SK-N-SH treated with all-trans-retinoic acid at 6 μM for 48 hours (cell line): Measurements from ENCODE around the gene PLEKHO1.

ENCODE experiments used
- ATAC-seq: fragments of 200-7000 bp; cut with Tn5 transposase; 3 replicates; pipeline ENCODE4 v1.9.1; 2020; ENCODE audit warnings: mild to moderate bottlenecking, moderate library complexity
- BACH2 ChIP-seq: fragments of 250-450 bp; sonication (Bioruptor Pico); IDR thresholded peaks from 2 replicates; pipeline ENCODE4 v1.9.0; 2021; ENCODE audit warnings: mild to moderate bottlenecking, borderline replicate concordance
- CSDC2 ChIP-seq: fragments of 250-450 bp; sonication (Bioruptor Pico); IDR thresholded peaks from 2 replicates; pipeline ENCODE4 v1.5.0; 2020; ENCODE audit warnings: mild to moderate bottlenecking, moderate library complexity
- ESRRG ChIP-seq: fragments of 250-450 bp; sonication (Bioruptor Pico); IDR thresholded peaks from 2 replicates; pipeline ENCODE4 v1.6.1; 2021; ENCODE audit warnings: mild to moderate bottlenecking
- GLIS3 ChIP-seq: fragments of 250-450 bp; sonication (Bioruptor Pico); IDR thresholded peaks from 2 replicates; pipeline ENCODE4 v1.5.0; 2020; ENCODE audit warnings: mild to moderate bottlenecking, moderate library complexity
- ISL1 ChIP-seq: fragments of 250-450 bp; sonication (Bioruptor Pico); IDR thresholded peaks from 2 replicates; pipeline ENCODE4 v2.1.2; 2022; ENCODE audit warnings: mild to moderate bottlenecking, moderate library complexity
- OSR1 ChIP-seq: fragments of 250-450 bp; sonication (Bioruptor Pico); IDR thresholded peaks from 2 replicates; pipeline ENCODE4 v1.8.0; 2022; ENCODE audit warnings: moderate library complexity, mild to moderate bottlenecking, inconsistent platforms
- RARB ChIP-seq: fragments of 250-450 bp; sonication (Bioruptor Pico); IDR thresholded peaks from 2 replicates; pipeline ENCODE4 v1.8.0; 2021; ENCODE audit warnings: mild to moderate bottlenecking, moderate library complexity
- SNAI2 ChIP-seq: fragments of 250-450 bp; sonication (Bioruptor Pico); IDR thresholded peaks from 2 replicates; pipeline ENCODE4 v1.5.0; 2020; ENCODE audit warnings: mild to moderate bottlenecking, moderate library complexity
- TCF4 ChIP-seq: fragments of 250-450 bp; sonication (Bioruptor Pico); IDR thresholded peaks from 2 replicates; pipeline ENCODE4 v1.8.0; 2021; ENCODE audit warnings: mild to moderate bottlenecking, moderate library complexity, borderline replicate concordance
- TOX ChIP-seq: fragments of 250-450 bp; sonication (Bioruptor Pico); IDR thresholded peaks from 2 replicates; pipeline ENCODE4 v1.8.0; 2021; ENCODE audit warnings: mild to moderate bottlenecking, moderate library complexity, borderline replicate concordance
- ZC3H10 ChIP-seq: fragments of 250-450 bp; sonication (Bioruptor Pico); IDR thresholded peaks from 2 replicates; pipeline ENCODE4 v1.5.1; 2021; ENCODE audit warnings: mild to moderate bottlenecking, moderate library complexity
- ZFP3 ChIP-seq: fragments of 250-450 bp; sonication (Bioruptor Pico); IDR thresholded peaks from 2 replicates; pipeline ENCODE4 v1.5.0; 2020; ENCODE audit warnings: mild to moderate bottlenecking, moderate library complexity
- ZNF565 ChIP-seq: fragments of 450-650 bp; formaldehyde crosslinking; conservative IDR thresholded peaks from 2 replicates; pipeline ENCODE4 v1.5.0; 2020; ENCODE audit warnings: low read depth, mild to moderate bottlenecking, moderate library complexity
- ZNF70 ChIP-seq: fragments of 450-650 bp; formaldehyde crosslinking; IDR thresholded peaks from 2 replicates; pipeline ENCODE4 v1.5.0; 2020; ENCODE audit warnings: mild to moderate bottlenecking, moderate library complexity
- ZNF8 ChIP-seq: fragments of 450-650 bp; formaldehyde crosslinking; IDR thresholded peaks from 2 replicates; pipeline ENCODE4 v1.5.0; 2020; ENCODE audit warnings: mild to moderate bottlenecking, moderate library complexity
- TF ChIP-seq, protein P1 (sequence below): fragments of 250-450 bp; sonication (Bioruptor Pico); IDR thresholded peaks from 2 replicates; pipeline ENCODE4 v1.5.1; 2020; ENCODE audit warnings: low read depth, mild to moderate bottlenecking, moderate library complexity
- TF ChIP-seq, protein P2 (sequence below): fragments of 250-450 bp; sonication (Bioruptor Pico); IDR thresholded peaks from 2 replicates; pipeline ENCODE4 v1.8.0; 2020; ENCODE audit warnings: mild to moderate bottlenecking, moderate library complexity, borderline replicate concordance
- TF ChIP-seq, protein P3 (sequence below): fragments of 250-450 bp; sonication (Bioruptor Pico); IDR thresholded peaks from 2 replicates; pipeline ENCODE4 v1.5.1; 2021; ENCODE audit warnings: mild to moderate bottlenecking, moderate library complexity
- TF ChIP-seq, protein P4 (sequence below): fragments of 250-450 bp; sonication (Bioruptor Pico); IDR thresholded peaks from 2 replicates; pipeline ENCODE4 v1.5.0; 2020; ENCODE audit warnings: mild to moderate bottlenecking, moderate library complexity

The PLEKHO1 gene

DNA sequence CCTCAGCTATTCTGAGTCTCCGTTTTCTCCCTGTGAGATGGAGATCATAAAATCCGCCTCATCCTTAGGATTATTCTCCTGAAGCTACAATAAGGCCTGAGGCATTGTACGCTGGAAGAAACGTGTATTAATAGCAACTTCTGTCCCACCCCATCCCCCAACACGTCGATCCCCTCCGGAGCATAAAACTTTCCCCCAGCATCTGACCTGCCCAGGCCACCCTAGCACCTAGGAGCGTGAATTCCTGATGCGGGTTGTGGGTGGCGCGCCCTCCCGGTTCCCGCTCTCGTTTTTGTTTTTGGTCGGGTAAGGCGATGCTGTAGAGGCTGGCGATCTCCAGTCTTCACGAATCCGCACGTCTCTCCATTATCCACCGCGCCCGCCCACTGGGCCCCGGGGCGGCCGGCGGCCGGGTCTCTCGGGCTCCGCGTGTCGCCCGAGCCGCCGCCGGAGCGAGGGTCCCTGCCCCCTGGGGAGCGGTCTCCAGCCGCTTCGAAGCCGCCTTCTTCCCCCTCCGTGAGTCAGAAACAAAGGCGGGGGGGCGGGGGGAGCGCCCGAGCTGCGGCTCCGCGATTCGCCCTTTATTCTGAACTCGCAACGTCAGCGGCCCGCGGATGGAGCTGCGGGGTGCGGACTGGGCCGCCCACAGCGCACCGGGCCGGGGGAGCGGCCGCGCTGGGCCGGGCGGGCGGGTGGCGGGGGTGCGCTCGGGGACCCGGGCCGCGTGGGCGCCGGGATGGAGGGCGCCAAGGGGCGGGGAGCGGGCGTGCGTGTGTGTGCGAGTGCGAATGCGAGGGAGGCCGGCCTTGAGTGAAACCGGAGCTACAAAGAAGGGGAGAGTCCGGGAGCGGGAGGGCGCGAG, at the start of gene PLEKHO1:
PLEKHO1 (plus strand) TSS at position 646 of the 862 bp plus-strand sequence. CDS start 342 bp downstream, outside the sequence.
- ATAC-seq: peak; percentile 63

GRCh38 chr1:150102986-150103385, 46.7 kb upstream of the PLEKHO1 start:
- no peak; the same call in 2 of the 3 replicates for ATAC-seq
- TF ChIP-seq, protein P1, sequence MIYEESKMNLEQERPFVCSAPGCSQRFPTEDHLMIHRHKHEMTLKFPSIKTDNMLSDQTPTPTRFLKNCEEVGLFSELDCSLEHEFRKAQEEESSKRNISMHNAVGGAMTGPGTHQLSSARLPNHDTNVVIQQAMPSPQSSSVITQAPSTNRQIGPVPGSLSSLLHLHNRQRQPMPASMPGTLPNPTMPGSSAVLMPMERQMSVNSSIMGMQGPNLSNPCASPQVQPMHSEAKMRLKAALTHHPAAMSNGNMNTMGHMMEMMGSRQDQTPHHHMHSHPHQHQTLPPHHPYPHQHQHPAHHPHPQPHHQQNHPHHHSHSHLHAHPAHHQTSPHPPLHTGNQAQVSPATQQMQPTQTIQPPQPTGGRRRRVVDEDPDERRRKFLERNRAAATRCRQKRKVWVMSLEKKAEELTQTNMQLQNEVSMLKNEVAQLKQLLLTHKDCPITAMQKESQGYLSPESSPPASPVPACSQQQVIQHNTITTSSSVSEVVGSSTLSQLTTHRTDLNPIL (CRISPR knock-in tag): no peak
- TF ChIP-seq GLIS3 (CRISPR knock-in tag) (no peak), ZFP3 (CRISPR knock-in tag) (no peak), TCF4 (CRISPR knock-in tag) (no peak)

More for the DNA sequence above, at the start of gene PLEKHO1:
- TF ChIP-seq ZNF565: no peak
- TF ChIP-seq BACH2 (CRISPR knock-in tag): no peak
- no peak for TF ChIP-seq OSR1 (CRISPR knock-in tag)
- no peak for TF ChIP-seq SNAI2 (CRISPR knock-in tag)
- TF ChIP-seq, all 23 proteins: peak for 0

- no peak for ATAC-seq
These were observed 43.4 kb upstream of the PLEKHO1 start for GRCh38 chr1:150106341-150106740.

GRCh38 chr1:150109586-150109985, 40.1 kb upstream of the PLEKHO1 start:
- no peak for ATAC-seq
- no peak for TF ChIP-seq CSDC2 (CRISPR knock-in tag)
- TF ChIP-seq ESRRG (CRISPR knock-in tag): no peak
- TF ChIP-seq, protein P1 (CRISPR knock-in tag): no peak
- TF ChIP-seq TCF4 (CRISPR knock-in tag): no peak
- TF ChIP-seq ZNF8 (CRISPR knock-in tag): no peak

More at GRCh38 chr1:150106341-150106740, 43.4 kb upstream of the PLEKHO1 start:
- TF ChIP-seq ZNF565 (no peak), TOX (no peak), BACH2 (CRISPR knock-in tag) (no peak), ISL1 (no peak), SNAI2 (CRISPR knock-in tag) (no peak), ZNF8 (CRISPR knock-in tag) (no peak)
- TF ChIP-seq, protein P2, sequence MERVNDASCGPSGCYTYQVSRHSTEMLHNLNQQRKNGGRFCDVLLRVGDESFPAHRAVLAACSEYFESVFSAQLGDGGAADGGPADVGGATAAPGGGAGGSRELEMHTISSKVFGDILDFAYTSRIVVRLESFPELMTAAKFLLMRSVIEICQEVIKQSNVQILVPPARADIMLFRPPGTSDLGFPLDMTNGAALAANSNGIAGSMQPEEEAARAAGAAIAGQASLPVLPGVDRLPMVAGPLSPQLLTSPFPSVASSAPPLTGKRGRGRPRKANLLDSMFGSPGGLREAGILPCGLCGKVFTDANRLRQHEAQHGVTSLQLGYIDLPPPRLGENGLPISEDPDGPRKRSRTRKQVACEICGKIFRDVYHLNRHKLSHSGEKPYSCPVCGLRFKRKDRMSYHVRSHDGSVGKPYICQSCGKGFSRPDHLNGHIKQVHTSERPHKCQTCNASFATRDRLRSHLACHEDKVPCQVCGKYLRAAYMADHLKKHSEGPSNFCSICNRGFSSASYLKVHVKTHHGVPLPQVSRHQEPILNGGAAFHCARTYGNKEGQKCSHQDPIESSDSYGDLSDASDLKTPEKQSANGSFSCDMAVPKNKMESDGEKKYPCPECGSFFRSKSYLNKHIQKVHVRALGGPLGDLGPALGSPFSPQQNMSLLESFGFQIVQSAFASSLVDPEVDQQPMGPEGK (CRISPR knock-in tag): no peak
- TF ChIP-seq, all 23 proteins: peak for 0

- TF ChIP-seq ZNF70 (CRISPR knock-in tag) (no peak), RARB (no peak), TCF4 (CRISPR knock-in tag) (no peak)
- TF ChIP-seq, all 23 proteins: peak for 0
These were observed 39.6 kb upstream of the PLEKHO1 start for GRCh38 chr1:150110116-150110515.

GRCh38 chr1:150111670-150112069, 38.0 kb upstream of the PLEKHO1 start:
- ATAC-seq: no peak
- no peak for TF ChIP-seq ZNF70 (CRISPR knock-in tag)
- no peak for TF ChIP-seq TCF4 (CRISPR knock-in tag)
- no peak for TF ChIP-seq ZNF8 (CRISPR knock-in tag)
- no peak for TF ChIP-seq ESRRG (CRISPR knock-in tag)
- no peak for TF ChIP-seq CSDC2 (CRISPR knock-in tag)
- no peak for TF ChIP-seq ZFP3 (CRISPR knock-in tag)
- TF ChIP-seq, protein P2 (CRISPR knock-in tag): no peak
- no peak for TF ChIP-seq SNAI2 (CRISPR knock-in tag)
- TF ChIP-seq OSR1 (CRISPR knock-in tag): no peak
- no peak for TF ChIP-seq ZC3H10
- TF ChIP-seq, protein P3, sequence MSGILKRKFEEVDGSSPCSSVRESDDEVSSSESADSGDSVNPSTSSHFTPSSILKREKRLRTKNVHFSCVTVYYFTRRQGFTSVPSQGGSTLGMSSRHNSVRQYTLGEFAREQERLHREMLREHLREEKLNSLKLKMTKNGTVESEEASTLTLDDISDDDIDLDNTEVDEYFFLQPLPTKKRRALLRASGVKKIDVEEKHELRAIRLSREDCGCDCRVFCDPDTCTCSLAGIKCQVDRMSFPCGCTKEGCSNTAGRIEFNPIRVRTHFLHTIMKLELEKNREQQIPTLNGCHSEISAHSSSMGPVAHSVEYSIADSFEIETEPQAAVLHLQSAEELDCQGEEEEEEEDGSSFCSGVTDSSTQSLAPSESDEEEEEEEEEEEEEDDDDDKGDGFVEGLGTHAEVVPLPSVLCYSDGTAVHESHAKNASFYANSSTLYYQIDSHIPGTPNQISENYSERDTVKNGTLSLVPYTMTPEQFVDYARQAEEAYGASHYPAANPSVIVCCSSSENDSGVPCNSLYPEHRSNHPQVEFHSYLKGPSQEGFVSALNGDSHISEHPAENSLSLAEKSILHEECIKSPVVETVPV (CRISPR knock-in tag): no peak
- no peak for TF ChIP-seq RARB
- TF ChIP-seq BACH2 (CRISPR knock-in tag): no peak
- TF ChIP-seq, protein P4, sequence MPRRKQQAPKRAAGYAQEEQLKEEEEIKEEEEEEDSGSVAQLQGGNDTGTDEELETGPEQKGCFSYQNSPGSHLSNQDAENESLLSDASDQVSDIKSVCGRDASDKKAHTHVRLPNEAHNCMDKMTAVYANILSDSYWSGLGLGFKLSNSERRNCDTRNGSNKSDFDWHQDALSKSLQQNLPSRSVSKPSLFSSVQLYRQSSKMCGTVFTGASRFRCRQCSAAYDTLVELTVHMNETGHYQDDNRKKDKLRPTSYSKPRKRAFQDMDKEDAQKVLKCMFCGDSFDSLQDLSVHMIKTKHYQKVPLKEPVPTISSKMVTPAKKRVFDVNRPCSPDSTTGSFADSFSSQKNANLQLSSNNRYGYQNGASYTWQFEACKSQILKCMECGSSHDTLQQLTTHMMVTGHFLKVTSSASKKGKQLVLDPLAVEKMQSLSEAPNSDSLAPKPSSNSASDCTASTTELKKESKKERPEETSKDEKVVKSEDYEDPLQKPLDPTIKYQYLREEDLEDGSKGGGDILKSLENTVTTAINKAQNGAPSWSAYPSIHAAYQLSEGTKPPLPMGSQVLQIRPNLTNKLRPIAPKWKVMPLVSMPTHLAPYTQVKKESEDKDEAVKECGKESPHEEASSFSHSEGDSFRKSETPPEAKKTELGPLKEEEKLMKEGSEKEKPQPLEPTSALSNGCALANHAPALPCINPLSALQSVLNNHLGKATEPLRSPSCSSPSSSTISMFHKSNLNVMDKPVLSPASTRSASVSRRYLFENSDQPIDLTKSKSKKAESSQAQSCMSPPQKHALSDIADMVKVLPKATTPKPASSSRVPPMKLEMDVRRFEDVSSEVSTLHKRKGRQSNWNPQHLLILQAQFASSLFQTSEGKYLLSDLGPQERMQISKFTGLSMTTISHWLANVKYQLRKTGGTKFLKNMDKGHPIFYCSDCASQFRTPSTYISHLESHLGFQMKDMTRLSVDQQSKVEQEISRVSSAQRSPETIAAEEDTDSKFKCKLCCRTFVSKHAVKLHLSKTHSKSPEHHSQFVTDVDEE (CRISPR knock-in tag): no peak
- TF ChIP-seq, all 23 proteins: peak for 0

More at GRCh38 chr1:150110116-150110515, 39.6 kb upstream of the PLEKHO1 start:
- no peak for ATAC-seq
